T47D (cell line): Measurements from ENCODE around the gene LRRTM3.

Experiments
- DNase-seq, 2 experiments: peaks; one replicate each; pipeline versions ENCODE4 v3.0.0 to v3.0.0-alpha.2; 2011 to 2012; ENCODE audit warnings: low read depth in 1 of 2, low spot score in 1 of 2
- JUND ChIP-seq: IDR thresholded peaks from 2 replicates; pipeline ENCODE4 v1.6.1; 2012; ENCODE audit warnings: low read depth
- in situ Hi-C: cut with HindIII; loops from 2 replicates; pipeline ENCODE4 v1.10.0; 2016; ENCODE audit warnings: low sequenced_read_pairs, low pct_unique_long_range_greater_than_20kb

Gene LRRTM3

DNA sequence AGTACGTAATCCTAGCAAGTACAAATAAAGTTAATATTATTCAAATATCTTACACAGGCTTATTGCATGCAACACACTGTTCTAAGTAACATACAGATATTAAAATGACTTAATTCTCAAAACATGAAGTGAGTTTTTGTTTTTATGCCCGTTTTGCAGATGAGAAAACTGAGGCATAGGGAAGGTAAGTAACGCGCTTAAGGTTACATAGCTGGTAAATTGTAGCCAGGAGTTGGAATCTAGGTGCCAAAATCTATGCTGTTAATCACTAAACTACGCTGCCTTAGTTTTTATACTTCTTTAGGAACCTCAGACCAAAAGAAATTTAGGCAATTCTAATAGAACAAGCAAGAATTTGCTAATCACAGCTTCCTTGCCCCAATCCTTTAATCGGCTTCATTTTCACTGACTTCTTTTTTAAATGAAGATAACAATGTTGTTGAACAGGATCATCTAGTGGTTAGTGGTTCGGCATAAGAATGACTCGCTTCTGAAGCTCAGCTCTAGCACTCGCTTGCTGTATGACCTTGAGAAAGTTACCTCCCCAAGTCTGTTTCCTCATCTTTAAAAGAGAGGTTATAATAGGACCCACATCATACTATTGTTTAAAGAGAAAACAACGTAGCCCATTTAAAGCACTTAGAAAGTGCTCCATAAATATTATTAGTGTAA is 1.0 kb upstream of the LRRTM3 start:
- peak in 1 of 2 experiments; percentile 13 for DNase-seq
- no peak for TF ChIP-seq JUND
- in situ Hi-C loops, result no loop called here

DNA sequence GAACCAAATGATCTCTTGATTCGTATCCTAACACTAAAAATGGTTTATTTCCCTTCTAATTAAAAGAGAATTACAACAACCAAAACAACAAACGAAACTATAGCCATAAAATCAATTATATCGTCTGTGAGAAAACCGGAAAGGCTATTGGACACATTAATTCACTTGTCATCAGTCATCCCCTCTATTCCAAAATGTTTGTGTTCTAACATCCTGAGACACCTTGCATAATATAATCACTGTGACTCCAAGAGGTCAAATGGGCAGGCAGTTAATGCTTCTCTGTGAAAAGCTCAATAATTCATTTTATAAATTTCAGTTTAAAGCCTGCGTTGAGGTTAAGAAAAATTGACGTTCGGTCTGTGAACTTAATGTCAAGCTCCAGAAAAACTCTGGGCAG is 463 bp upstream of the LRRTM3 start:
- no peak for TF ChIP-seq JUND
- no peak for DNase-seq
- in situ Hi-C loops, result no loop called here

DNA sequence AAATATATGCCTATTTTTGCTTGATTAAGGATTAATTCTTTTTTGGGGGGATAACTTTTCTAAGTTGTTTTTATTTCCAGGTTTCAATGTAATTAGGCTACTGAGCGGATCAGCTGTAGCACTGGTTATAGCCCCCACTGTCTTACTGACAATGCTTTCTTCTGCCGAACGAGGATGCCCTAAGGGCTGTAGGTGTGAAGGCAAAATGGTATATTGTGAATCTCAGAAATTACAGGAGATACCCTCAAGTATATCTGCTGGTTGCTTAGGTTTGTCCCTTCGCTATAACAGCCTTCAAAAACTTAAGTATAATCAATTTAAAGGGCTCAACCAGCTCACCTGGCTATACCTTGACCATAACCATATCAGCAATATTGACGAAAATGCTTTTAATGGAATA is 1.0 kb downstream of the LRRTM3 start:
- in situ Hi-C loops, result no loop called here
- no peak for TF ChIP-seq JUND
- DNase-seq, result no peak

DNA sequence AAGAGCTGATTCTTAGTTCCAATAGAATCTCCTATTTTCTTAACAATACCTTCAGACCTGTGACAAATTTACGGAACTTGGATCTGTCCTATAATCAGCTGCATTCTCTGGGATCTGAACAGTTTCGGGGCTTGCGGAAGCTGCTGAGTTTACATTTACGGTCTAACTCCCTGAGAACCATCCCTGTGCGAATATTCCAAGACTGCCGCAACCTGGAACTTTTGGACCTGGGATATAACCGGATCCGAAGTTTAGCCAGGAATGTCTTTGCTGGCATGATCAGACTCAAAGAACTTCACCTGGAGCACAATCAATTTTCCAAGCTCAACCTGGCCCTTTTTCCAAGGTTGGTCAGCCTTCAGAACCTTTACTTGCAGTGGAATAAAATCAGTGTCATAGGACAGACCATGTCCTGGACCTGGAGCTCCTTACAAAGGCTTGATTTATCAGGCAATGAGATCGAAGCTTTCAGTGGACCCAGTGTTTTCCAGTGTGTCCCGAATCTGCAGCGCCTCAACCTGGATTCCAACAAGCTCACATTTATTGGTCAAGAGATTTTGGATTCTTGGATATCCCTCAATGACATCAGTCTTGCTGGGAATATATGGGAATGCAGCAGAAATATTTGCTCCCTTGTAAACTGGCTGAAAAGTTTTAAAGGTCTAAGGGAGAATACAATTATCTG is 1.6 kb downstream of the LRRTM3 start:
- TF ChIP-seq JUND, result no peak
- DNase-seq, result no peak
- in situ Hi-C loops, result no loop called here

DNA sequence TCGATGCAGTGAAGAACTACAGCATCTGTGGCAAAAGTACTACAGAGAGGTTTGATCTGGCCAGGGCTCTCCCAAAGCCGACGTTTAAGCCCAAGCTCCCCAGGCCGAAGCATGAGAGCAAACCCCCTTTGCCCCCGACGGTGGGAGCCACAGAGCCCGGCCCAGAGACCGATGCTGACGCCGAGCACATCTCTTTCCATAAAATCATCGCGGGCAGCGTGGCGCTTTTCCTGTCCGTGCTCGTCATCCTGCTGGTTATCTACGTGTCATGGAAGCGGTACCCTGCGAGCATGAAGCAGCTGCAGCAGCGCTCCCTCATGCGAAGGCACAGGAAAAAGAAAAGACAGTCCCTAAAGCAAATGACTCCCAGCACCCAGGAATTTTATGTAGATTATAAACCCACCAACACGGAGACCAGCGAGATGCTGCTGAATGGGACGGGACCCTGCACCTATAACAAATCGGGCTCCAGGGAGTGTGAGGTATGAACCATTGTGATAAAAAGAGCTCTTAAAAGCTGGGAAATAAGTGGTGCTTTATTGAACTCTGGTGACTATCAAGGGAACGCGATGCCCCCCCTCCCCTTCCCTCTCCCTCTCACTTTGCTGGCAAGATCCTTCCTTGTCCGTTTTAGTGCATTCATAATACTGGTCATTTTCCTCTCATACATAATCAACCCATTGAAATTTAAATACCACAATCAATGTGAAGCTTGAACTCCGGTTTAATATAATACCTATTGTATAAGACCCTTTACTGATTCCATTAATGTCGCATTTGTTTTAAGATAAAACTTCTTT is 2.3 kb downstream of the LRRTM3 start:
- TF ChIP-seq JUND, result no peak
- no peak for DNase-seq
- in situ Hi-C loops, result no loop called here

DNA sequence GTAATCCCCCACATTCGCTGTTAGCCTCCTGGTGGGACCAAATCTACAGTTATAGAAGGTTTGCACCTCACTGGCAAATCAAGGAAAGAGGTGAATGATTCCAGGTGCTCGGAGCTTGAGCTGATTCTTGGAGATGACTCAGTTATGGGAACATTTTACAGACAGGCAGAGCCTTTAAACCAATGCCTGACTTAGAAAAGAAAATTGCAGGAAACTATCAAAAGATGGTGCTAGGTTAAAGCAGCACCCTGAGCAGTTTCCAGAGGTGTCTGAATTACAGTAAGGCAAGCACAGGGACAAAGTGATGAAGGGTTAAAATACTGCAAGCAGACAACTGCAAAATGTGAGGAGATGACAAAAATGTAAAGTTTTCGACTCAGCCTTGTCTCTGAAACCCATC is 2.9 kb downstream of the LRRTM3 start:
- no peak for DNase-seq
- no peak for TF ChIP-seq JUND
- in situ Hi-C loops, result no loop called here

DNA sequence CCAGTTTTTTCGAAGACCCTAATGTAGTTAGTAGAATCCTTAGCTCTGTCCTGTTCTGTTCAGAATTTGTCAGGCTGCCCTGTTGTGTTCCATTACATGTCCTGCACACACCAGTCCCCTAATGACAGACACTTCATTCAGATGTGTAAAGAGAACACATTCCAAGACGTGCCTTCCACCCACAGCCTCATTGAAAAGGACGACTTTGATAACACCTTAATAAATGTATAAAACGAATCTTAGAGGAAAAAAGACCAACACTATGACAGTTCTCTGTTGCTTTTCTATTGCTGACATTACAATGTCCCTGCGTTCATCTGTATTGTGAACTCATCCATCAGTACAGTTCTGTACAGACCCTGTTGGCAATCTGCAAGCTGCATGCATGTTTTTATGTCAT is 3.5 kb downstream of the LRRTM3 start:
- in situ Hi-C loops, result no loop called here
- no peak for DNase-seq
- no peak for TF ChIP-seq JUND

DNA sequence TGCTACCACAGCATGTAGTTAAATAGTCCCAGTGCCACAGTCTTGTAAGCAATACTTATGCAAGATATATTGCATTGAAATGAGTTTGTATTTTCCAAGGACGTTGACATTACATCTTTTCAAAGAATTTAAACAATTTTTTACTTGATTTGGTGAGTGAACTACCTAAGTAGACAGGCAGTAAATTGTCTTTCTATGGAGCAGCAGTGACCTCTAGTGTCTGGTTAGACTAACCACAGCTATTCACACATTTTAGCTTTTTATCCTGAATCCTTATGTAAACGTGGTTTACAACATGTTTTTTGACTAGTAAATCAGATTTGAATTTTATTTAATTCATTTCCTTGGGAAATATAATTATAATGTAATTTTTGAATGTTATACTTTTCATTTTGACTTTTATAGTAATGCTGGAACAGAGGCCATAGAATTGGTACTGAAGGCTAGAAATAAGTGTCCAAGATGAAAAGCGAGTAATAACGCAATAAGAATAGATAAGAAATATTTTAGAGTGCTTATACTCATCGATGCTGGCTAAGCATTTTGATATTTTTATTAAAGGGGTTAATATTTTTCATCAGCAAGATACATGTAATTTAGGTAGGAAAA is 5.6 kb downstream of the LRRTM3 start:
- TF ChIP-seq JUND, result no peak
- peak in 1 of 2 experiments; percentile 81 for DNase-seq
- in situ Hi-C loops, result no loop called here

DNA sequence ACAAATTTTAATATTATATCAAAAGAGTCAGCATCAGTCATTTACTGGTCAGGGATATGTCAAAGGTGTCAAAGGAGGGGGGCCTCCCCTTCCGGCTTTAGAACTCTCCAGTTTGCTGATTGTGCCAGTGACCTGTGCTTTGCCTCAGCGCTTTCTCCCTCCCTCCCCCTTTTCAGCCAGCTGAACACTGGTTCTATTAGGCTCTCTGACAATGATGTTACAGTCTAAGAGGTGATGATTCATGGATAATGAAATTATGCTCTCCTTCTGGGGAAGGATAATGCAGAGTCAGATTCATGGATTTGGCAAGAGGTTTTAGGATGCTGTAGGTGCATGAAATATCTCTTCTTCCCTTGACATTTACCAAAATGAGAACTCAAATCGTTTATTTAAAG is 6.1 kb downstream of the LRRTM3 start:
- in situ Hi-C loops, result no loop called here
- TF ChIP-seq JUND, result no peak
- DNase-seq, result no peak

DNA sequence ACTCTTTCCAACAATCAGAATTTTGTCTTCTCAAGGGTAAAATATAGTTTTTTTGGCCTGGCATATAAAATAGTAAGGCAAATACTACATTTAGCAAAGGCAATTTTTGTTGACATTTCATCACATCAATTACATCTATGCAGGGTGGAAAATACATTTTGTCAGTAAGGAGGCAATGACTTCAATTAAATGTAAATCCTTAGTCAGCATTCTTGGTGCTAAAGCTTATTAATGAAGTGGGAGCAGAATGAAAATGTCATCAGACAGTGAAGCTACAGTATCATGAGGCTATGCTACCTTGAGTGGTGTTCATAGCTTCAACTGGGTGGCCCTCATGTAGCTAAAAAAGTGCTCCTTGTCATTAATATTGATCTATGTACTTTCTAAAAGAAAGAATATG is 8.9 kb downstream of the LRRTM3 start:
- TF ChIP-seq JUND, result no peak
- in situ Hi-C loops, result no loop called here

DNA sequence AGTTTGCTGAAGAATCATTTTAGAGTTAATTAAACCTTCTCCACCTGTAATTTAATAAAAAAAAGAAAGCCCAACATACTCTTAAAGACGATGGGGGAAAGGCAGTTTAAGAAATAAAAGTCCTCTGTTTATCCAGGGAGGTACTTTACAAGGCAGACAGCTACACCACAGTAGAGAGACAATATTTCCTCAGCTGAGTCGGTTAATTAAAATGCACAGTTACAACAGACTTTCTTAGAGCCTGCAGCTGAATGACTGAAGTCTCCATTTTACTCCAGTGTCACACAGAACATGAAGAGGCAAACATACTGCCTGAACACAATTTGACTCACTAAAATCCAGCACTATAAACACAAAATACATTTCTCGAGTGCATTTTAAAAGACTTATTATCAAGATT is 15.1 kb downstream of the LRRTM3 start:
- peak in 1 of 2 experiments; percentile 50 for DNase-seq
- no peak for TF ChIP-seq JUND
- in situ Hi-C loops, result no loop called here

More for the DNA sequence above, 8.9 kb downstream of the LRRTM3 start:
- DNase-seq, result no peak

DNA sequence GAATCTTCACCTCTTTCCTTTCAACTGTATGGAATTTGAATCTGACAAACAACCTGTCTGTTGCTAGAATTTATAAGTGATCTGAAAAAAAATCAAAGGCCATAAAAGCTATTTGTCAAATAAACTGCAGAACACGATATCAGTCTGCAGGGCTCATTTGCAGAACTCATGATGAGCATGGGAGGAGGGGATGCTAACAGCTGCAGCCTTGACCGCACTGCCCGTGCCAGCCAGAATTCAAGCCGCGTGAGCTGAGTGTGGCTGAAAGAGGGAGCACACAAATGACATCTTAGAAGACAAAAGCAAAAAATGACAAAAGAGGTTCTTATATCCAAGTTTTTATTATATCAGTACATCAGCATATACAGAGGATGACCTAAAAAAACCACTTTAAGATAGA is 15.7 kb downstream of the LRRTM3 start:
- in situ Hi-C loops, result no loop called here
- DNase-seq, result no peak
- TF ChIP-seq JUND, result 0 out of 2 replicates have a peak, but pooled peaks have one; percentile 10

DNA sequence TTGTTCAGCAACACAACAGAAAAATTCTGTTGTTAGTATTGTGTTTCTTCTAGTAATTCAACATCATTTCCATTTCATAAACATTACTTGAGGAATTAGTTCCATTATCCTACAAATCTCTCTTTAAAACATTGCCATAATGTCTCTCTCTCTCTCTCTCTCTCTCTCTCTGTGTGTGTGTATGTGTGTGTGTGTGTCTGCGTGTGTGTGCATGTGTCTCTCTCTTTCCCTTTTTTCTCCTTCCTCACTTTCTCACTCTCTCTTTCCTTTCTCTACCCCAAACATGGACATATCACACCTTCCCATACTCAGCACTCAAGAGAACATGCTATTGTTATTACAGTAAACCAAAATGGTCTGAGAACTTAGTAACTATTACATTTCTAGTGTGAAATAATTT is 16.6 kb downstream of the LRRTM3 start:
- no peak for TF ChIP-seq JUND
- no peak for DNase-seq
- in situ Hi-C loops, result no loop called here
